HT-29 (cell line): Measurements from ENCODE around the gene SLC25A21. TPM values are rescaled to one million over a fixed set of nuclear protein-coding genes. Genes with fewer than 3 reads are reported as not detected.

ENCODE experiments used
- DNase-seq: peaks from one replicate; pipeline ENCODE4 v3.0.0-alpha.2; 2015; ENCODE audit warnings: low spot score
- total RNA-seq: library from RNA; depleted of rRNA; stranded (reverse); fragments of >200 nt; shearing (Covaris generic); gene quantifications from 2 replicates; pipeline ENCODE4 v1.2.3, GENCODE V29; 2014

The SLC25A21 gene
- total RNA-seq, 1 experiment from 2014 or later, result not detected

DNA sequence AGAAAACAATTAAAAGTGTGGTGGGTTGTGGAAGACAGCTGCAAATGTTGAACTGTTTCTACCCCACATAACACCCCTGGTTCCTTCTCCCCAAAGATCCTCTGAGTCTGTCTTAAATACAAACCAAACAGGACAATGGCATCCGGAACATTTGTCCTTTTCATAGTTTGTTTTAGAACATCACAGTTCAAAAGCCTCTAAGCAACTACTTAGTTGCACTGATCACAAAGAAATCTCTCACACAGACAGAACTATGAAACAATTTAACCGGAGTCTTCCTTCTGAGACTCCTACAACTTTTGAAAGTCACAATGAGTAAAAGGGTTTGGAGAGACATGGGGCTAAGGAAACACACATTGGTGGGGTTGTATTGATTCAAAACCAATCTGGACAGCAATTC is 125.6 kb downstream of the SLC25A21 start:
- DNase-seq, result no peak

GRCh38 chr14:37045340-37046061 is 126.9 kb downstream of the SLC25A21 start:
- DNase-seq, result no peak

DNA sequence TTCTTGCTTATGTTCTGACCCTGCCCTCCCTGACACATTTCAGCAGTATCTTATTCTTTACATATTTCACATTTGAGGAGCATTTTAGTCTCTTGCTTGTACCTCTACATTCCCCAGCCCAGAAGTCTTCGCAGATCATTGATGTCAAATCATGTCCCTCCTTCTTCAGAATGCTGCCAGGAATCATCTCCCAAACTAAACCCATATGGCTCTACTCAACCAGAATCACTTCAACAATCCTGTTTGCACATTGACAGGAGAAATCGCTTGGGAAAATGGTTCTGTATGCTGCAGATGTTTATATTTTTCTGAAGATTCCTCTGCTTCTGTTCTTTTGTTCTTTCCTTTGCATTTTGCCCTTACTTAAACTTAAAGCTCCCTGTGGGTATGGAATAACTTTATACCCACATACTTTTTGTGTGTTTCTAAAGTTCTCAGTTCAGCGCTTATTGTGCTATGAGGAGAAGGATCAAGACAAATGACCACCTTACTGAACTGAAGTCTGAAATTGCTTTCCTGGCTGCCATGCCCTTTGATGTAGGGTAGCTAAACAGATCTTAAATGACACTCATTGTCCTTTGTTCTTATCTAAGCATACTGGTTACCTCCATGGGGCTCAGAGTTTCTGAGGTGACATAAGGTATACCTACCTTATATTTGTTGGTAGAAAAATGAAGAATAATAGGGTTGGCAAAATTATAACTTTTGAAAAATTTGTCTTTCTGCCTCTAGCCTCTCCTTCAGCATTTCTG is 134.6 kb downstream of the SLC25A21 start:
- DNase-seq, result no peak

DNA sequence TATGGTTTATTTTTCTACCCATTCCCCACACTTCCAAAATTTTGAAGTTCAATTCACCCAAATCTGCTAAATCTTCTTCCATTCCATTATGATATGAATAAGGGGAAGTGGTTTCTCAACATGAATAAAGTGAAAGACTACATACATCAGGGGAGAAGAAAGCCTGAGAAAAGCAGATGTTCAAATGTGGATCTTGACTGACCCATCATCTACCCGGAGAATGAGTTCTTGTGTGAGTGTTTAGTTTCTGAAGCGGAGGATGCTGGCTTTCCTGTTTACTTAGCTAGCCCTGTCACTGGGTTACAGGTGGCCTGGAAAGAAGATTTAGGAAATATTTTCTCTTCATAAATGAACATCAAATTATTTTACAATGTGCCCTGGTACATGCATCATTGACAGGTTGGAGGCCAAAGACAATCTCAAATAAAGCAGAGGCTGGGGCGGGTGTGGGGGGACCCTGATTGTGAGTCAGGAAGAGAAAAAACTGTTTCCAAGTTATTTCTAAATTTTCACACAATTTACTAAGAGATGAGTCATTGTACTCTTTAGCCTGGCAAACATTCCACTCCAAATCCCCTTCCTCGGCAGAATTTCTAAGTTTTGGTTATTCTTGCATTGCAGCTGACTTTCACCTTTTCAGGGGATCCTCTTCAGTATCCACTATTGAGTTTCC is 135.6 kb downstream of the SLC25A21 start:
- no peak for DNase-seq

GRCh38 chr14:37035401-37035800 is 137.0 kb downstream of the SLC25A21 start:
- no peak for DNase-seq

- no peak for DNase-seq
Measured at GRCh38 chr14:37034410-37035285, 137.8 kb downstream of the SLC25A21 start.

DNA sequence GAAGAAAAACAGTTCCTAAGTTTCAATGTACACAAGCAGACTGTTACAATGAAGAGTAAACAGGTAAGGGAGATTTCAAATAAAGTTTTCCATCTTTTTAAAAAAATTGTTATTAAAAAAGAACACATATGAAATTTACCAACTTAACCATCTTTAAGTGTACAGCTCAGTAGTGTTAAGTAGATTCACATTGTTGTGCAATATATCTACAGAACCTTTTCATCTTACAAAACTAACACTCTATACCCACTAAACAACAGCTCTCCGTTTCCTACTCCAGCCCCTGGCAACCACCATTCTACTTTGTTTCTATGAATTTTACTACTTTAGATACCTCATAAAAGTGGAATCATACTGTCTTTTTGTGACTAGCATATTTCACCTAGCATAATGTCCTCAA is 139.5 kb downstream of the SLC25A21 start:
- DNase-seq, result no peak

GRCh38 chr14:37027188-37027824 is 145.1 kb downstream of the SLC25A21 start:
- no peak for DNase-seq

GRCh38 chr14:37023875-37024565 is 148.4 kb downstream of the SLC25A21 start:
- peak; percentile 1 for DNase-seq

- no peak for DNase-seq
Measured at GRCh38 chr14:37021390-37021789, 151.0 kb downstream of the SLC25A21 start.

- DNase-seq, result no peak
Measured at GRCh38 chr14:37019488-37019887, 152.9 kb downstream of the SLC25A21 start.

- no peak for DNase-seq
Measured at GRCh38 chr14:37018571-37019240, 153.7 kb downstream of the SLC25A21 start.

DNA sequence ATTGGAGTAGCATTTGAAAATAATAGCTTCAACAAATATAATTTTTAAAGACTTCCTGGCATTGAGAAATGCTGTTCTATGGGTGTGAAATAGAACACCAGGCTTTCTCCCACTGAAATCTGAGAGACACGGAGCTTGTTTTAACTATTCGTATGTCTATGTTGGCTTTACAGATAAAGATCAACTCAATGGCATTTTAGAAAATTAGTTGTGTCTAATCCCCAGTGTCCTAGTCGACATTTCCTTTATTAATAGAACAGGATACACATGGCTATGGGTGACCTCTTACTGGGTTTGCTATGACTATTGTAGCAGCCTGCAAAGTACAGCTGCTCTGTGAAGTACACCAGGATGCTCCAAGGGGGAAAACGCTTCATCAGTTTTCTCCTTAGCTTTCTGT is 159.3 kb downstream of the SLC25A21 start:
- no peak for DNase-seq

GRCh38 chr14:36998686-36999085 is 173.7 kb downstream of the SLC25A21 start:
- DNase-seq, result no peak

GRCh38 chr14:36997843-36998242 is 174.6 kb downstream of the SLC25A21 start:
- DNase-seq, result no peak

DNA sequence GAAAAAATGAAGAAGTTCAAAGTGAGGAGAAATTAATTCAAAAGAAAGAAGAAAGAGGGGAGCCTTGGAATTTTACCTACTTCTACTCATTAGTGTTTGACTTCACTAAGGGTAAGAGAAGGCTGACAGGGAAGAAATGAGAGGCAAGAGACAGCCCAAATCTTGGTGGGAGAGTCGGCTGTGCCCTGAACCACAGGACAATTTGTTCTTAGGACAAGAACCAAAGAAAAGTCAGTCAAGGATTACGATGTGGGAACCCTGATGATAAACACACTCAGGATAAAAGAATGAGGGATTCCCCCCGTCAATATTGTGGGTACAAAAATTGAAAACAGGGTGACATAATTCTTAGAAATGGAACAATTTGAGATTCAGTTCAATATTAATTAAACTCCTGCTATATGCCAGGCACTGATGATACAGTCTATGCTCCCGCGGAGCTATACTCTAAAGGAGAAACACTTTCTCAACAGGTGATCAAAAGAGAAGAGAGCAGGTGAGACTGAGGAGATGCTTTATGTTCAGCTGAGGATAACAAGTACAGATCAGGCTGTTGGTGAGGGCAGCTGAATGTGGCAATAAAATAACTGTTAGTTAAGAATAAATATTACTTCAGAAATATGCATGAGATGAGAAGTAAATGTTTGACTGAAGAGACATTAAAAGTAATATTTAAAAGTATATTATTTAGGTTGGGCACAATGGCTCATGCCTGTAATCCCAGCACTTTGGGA is 175.4 kb downstream of the SLC25A21 start:
- no peak for DNase-seq

DNA sequence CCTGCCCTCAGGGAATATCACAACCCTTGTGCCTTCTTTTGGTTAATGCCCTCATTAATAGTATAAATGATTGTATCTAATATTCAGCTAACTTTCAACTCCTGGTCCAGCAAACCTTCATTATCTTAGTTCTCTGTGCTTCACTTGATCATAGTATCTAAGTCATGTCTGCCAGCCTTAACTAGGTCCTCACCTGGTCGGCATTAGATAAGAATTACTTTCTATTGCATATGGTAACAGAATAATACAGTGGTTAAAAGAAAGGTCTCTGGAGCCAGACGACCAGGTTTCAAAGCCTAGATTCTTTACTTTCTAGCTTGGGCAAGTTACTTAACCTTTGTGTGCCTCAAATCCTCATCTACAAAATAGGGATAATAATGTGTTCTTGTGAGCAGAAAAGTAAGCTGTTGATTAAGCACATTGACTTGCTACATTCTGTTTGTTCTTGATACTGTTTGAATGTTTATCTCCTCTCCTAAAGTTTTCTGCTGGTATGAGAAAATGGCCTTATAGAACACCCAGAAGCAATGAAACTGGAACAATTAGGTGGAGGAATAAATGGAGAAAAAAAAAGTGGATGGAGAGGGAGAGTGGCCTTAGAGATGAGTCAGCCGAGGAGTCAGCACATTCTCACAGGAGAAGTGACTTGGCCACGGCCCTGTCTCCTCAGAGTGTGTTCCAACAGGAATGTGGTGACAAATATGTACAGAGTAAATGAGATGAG is 176.1 kb downstream of the SLC25A21 start:
- DNase-seq, result no peak

DNA sequence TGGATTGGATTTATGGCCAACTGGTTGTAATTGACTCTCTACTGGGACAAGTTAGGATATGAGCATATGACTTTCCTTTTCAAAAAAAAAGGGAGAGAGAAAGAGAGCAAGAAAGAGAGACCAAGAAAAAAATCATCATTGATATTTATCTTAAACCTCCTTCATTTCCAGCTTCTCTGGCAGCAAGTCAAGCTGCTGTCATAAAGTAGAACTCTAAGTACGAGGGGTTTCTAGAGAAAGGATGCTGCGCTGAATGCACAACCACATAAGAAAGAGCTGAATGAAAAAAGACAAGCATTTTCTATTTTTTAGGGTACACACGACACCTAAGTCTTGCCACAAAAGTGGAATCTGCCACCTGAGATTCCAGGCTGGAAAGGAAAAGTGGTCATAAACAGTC is 182.6 kb downstream of the SLC25A21 start:
- no peak for DNase-seq

- DNase-seq, result no peak
Measured at GRCh38 chr14:36988989-36989388, 183.4 kb downstream of the SLC25A21 start.
